GM19438 (cell line): ENCODE measurements around the gene DPF3.
"Not testable (repeated sequence)": the region's sequence is repeated elsewhere in the genome, so short reads cannot be mapped to it uniquely, and the experiment has no call there.

Experiments used
- ATAC-seq: cut with Tn5 transposase; IDR thresholded peaks from one replicate; pipeline ENCODE4 v1.9.1; 2021; ENCODE audit warnings: low read depth; ENCODE audit not compliant: unreplicated experiment

DPF3 gene

DNA sequence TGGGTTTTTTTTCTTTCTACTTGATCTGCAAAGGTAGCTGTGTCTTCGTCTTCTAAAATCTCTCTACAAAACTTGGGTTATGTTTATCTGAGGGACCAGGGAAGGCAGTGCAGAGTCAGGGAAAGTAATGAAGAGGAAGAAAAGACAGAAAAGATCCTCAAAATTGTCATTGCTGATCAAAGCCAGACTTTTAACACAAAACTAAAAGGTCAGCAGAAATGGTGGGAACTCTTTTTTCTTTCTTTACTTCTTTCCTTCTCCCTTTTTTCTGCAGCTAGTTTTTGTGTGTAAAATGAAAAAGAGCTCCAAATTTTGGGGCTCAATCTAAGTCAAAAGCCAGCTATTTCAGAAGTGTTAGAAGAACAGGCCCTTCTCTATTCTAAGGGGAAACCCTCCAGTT lies 11.9 kb downstream of the DPF3 start:
- no peak for ATAC-seq

DNA sequence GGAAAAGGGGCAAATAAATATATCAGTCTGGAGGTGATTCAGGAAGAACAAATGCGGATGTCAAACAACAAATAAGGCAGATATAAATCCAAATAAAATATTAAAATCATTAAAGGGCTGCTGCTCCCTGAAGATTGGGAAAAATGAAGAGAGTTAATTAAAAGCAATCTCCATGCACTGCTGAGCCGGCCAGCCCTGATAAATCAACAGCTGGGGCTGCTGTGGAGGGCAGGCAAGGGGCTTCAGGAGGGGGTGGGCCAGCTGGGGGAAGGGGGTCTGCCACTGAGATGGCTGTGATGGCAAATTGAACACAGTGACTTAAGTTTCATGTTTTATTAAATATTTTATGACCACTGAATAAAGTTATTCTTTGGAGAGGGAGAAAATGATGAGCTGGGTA lies 12.4 kb downstream of the DPF3 start:
- no peak for ATAC-seq

DNA sequence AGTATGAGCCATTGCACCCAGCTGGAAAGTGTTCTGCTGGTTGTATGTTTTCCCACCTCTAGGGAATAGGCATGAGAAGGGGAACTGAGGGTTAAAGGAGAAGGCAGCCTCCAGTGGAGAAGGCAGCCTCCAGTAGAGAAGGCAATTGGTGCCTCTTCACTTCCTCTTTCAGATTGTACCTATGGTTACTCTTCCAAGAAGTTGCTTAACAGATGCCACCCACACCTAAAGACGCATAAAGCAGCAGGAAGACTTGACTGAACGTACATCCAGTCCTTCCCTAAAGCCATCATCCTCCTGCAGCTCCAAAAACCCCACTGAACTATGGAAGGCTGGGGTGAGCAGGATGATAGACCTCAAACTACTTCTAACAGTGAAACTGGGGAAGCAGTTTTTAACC lies 13.1 kb downstream of the DPF3 start:
- ATAC-seq: no peak

DNA sequence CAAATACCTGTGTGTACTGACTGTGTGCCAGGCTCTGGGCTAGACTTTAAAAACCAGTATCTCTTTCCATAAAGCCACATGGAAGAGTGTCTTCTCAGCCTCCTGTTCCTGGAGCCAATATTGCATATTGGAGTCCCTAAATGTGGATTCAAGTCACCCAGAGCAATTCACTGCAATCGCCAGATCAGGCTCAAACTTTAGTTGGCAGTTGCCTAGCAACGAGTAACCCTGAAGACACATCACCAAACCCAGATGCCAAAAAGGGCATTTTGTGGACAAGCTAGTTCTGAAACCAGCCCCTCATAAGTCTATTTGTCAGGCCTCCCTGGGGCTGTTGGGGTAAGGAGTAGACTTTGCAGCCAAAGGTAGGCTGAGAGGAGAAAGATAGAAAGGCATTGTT lies 13.7 kb downstream of the DPF3 start:
- no peak for ATAC-seq

DNA sequence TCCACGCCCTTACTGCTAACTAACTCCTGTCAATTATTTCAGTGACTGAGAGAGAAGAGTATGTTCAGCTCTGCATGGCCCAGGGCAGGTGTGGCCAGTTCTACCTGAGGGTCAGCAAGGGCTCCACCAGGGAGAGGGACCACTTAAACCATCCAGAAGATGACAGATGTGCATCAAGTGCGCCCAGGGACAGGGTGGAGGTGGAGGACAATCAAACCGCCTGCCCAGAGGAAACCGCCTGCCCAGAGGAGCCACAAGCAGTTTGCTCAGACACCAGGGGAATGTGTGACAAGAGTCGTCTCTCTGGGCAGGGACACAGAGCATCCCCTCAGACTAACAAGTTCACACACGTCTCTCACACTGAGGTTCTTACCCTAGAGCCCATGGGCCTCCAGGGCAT lies 14.5 kb downstream of the DPF3 start:
- no peak for ATAC-seq

DNA sequence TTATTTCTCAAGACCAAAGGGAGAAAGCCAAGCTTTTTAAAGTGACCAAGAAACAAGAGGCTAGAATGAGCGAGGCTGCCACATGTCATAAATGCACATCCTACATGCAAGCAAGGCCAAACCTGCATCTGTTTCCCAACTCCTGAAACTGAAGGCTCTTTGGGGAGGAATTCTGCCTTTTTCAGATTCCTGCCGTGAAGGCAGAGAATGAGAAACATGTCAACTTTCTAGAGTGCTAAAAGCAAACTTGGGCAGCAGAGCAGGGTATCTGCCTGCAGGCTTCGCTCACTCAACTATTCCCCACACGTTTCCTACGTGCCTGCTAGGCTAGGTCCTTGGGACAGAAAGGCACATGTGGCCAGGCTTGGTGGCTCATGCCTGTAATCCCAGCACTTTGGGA lies 15.2 kb downstream of the DPF3 start:
- ATAC-seq: no peak

DNA sequence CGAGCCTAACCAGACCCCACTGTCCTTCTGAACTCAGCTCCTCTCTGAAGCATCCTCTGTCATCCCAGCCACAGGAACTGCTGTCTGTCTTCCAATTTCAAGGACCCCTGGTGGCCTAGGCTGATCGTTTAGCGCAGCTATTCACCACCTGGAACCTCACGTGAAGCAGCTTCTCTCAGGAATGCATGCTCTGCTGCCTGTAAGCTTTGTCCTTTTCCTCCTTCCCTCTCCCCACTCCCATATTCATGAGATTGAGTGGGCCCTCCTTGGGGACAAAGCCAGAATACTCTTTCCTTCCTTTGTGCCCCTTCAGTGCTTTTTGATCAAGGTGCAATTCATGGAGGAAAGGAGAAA lies 17.2 kb downstream of the DPF3 start:
- no peak for ATAC-seq

DNA sequence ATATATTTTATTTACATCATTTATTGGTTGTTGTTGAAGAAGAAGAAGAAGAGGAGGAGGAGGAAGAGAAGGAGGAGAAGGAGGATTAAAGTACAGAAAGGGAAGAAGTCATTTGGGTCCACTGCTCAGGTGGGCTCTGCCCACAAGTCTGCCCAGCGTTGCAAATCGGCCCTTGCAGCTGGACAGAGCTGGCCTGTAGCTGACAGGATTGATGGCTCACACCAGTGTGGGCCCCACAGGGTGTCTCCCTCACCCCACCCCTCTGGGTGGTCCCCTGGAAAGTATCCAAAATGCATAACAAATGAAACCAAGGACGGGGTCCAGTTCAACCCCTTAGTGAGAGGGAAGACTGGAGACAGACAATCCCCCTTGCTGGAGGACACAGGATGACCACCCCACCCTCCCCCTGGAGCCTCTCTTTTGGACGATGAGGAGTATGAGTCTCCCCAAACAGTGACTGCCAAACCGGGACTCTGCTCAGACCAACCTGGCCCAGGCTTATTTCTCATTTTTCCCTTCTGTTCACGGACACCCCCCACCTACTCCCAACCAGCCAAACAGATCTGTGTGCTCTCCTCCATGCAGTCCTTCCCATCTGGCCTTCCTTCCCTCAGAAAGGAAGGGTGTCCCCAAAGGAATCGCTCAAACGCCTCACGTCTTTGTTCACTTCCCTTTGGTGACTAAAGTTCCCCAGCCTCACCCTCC lies 17.7 kb downstream of the DPF3 start:
- ATAC-seq: no peak

DNA sequence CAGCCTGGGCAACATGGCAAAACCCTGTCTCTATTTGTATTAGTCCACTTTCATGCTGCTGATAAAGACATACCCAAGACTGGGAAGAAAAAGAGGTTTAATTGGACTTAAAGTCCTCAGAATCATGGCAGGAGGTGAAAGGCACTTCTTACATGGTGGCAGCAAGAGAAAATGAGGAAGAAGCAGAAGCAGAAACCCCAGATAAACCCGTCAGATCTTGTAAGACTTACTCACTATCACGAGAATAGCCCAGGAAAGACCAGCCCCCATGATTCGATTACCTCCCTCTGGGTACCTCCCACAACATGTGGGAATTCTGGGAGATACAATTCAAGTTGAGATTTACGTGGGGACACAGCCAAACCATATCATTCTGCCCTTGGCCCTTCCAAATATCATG lies 23.0 kb downstream of the DPF3 start:
- not testable (repeated sequence) for ATAC-seq

DNA sequence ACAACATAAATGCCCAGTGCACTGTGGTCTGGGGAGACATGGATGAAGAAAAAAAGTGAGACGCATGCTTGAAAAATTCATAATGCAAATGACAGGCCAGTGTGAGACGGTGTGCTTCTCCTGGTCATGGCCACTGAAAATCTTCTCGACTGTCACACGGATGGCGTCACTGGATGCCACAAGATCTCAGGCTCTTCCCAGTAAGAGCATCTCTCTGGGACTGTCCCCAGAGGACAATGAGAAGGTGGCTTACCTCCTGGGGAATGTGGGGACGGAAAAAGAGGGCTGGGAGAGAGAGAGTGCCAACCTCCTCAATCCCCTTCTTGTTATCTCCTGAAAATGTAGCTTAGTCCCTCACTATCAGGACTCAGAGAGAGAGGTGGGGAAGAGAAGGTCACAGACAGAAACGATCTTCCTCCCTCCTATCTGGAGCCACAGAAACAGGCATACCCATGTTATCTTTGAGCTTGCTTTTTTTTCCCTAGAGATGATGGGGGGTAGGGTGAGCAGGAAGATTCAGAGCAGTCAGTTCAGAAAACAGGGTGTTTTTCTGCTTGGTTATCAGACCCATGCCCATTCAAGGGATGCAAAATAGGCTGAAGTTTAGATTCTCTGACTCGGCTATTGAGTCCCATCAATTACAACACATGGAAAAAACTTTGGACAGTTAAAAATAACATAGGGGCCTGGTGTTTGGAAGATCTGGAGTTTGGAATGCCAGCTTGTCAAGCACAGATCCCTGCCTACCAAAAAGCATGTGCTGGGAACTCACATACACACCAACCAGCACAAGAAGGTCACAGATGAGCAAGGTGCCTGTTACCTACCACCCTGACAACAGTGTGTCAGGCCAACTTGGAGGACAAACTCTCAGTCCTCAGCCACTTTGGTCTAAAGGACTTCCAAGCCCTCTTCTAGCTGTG lies 24.2 kb downstream of the DPF3 start:
- no peak for ATAC-seq

DNA sequence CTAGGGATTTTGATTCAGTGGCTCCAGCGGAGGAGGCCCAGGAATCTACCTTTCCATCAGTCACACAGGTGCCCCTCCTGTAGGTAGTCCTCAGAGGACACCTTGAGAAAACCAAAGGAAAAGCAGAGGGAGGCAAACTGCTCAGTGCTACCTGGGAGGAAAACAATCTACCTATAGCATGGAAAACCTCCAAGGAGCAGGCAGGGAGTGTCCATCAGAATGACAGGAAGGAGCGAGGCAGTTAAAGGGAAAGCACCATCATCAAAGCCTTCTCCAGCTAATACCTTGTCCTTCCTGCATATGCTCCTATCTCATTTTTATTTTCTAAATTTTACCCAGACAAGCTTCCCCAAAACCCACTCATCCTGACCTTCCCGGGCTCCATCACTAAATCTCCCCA lies 25.4 kb downstream of the DPF3 start:
- no peak for ATAC-seq

DNA sequence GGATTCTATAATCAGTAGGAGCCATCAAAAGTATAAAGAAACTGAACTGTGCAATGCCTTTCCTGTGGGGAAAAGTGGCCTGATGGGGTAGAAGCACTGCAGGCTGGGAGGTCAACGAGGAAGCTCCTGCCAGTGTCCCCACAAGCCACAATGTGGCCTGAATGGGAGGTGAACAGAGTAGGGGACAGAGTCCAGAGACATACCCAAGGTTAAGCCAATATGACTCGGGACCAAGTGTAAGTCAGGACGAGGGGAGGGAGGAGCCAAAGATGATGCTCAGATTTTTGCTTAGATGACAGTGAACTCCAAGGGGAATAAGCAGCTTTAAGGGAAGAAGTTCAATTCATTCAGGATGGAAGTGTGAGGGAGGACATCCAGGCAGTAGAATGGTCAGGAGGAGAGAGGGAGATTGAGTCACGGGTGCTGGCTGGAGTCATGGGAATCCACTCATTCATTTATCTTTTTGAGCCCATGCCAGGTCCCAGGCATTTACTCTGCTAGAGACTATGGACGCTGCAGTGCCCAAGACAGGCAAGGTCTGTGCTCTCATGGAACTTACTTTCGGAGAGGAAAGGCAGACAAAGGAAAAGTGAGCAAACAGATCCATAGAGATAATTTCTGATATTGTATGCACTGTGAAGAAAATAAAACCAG lies 29.1 kb downstream of the DPF3 start:
- no peak for ATAC-seq

DNA sequence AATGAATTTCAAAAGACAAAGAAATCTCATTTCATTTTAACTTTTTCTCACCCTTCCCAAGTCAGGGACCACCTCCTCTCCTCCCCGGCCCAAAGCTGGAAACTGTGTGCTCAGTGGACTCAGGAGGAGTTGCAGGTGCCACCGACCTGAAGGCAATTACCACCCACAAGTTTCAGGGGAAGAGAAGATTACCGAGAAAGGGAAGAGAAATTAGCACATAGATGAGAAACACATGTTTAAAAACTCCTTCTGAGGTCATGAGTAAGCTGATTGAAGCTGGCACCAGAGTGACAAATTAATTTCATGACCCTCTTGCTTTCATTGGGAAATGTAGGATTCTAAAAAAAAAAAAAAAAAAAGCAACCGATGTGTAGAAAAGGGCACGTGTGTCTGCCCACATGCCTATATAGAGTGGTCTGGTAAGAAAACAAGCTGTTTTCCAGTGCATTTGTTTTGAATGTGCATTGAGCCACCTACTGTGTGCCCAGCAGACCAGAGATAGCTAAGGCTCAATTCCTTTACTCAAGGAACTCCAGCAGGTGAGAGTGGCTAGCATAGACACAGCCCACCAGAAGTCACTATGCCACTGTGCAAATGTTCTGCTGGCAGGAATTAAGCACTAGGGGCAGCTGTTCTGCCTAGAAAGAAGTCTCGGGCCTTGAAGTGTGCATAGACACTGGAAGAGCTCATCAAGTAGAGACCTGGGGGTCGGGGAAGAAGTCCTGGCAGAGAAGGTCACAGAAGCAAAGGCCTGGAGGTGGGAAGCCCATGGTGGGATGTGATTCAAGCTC lies 30.5 kb downstream of the DPF3 start:
- ATAC-seq: no peak

DNA sequence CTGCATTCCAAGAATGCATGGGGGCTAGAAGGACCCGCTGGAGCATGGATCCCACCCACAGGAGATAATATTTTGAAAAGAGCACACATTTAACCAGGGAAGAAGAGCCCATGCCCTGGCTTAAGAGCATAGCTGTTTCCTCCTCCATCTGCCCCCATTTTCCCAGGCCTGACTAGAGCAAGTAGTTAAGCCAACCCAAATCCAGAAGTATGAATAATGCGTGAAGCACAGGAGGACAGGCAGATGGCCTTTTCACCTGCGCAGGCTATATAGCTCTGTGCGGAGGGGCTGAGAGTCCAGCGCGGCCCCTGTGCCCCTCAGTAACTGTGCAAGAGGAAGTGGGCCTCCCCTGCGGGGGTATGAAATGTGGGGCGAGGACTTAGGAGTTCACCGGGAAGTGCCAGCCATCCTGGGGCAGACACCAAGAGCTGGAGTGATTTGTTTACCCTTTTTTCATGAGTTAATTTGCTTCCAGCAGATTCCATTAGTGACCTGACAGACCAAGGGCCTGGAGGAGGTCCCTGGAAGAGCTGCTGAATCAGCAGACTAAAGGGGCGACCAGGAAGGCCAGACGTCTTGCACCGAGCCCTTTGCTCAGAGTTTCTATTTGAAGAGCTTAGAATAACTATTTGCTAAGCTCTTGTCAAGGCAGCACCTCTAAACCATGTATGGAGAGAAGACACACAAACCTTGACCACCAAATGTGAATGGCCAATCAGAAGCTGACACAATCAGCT lies 37.2 kb downstream of the DPF3 start:
- no peak for ATAC-seq

DNA sequence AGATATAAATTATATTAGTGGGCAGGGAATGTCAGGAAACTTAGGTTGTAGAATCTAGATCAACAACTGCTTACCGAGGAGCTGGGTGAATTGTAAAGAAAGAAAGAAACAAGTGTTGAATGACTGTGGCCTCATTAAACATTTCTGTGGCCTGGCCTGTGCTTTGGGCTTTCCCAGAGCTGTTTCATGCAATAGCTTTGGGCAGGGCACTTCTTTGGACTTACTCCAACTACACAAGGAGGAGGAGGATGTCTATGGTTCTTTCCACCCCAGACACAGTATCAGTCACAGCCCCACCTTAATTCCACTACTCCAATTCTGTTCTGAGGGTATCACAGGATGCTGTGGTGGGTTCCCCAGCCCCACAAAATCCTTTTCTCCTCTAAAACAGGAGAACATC lies 38.0 kb downstream of the DPF3 start:
- ATAC-seq: no peak

DNA sequence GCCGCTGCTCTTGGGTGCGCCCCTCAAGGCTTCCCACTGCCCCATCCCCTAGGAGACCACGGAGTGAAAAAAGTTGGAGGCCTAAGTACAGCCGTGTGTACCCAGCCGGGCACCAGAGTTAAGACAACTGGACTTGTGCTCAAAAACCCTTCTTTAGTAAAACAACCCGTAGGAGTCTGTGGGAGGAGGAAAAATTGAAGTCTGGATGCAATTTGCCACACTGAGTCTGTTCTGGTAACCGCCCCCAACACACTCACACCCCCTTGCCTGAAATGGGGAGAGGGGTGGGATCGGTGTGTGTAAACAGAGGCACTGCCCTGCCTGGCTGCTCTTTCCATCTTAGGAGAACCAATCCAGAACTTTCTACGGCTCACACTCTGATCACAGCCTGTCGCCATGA lies 41.7 kb downstream of the DPF3 start:
- no peak for ATAC-seq

DNA sequence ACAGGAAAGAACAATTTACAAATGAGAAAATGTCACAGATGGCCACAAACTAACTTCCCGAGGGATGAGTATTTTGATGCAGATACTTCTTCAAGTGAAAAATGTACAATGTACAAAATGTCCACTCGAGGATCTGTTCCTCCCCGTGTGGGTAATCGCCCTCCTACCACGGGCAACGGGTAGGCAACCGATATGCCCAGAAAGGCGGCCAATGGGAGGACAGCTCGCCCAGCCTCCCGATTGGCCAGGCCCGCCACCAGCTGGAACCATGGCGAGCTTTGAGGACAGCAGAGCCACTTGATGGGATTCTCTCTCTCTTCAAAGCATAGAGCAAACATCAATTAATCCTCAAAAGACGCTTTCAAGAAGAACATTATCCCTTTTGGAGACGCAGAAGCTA lies 42.3 kb downstream of the DPF3 start:
- ATAC-seq: no peak

DNA sequence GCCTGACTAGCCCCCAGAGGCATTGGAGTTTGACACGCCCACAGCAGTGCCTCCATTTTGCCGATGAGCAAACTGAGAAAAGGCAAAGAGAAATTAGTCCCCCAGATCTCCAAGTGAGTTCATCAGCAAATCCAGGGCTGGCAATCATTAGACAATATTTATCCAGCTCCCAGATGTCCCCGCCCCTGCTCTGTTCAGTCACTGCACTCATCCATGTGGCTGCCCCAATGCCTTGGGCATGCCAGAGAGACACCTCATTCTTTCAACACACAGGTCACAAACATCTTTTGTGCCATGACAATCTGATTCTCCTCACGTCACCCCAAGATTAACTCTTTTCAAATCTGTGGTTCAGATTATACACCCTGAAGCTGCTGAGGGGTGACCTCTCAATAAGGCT lies 43.5 kb downstream of the DPF3 start:
- ATAC-seq: no peak

DNA sequence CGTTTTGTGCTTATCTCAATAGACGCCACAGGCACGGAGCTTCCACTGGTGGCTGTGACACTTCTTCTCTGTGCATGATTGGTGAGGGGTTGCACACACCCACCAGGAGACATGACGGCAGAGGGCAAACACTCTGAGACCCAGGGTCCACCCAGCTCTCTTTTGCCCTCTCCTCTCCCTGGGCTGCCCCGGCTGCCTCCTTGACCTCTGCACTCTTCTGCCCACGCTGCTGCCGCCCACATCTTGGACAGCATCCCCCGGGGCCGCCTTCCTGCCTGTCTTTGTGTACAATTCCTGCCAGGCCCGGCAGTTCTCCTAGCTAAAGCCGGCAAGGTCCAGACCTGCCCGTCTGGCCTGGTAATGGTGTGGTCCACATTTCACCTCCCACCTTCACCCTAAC lies 44.7 kb downstream of the DPF3 start:
- no peak for ATAC-seq

DNA sequence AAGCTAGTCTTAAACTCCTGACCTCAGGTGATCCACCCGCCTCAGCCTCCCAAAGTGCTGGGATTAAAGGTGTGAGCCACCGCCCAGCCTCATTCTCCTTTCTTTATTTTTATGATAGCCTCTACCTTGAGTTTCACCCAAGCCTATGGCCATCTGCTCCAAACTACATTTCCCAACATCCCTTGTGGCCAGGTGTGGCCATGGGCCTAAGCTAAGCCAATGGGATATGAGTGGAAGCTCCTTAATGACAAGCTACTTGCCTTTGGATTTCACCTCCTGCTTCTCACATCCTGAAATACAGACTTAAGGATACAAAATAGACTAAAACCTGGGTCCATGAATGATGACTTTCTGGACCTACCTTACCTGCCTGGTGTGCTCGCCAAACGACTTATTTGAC lies 46.2 kb downstream of the DPF3 start:
- ATAC-seq: no peak
